Measurements from ENCODE around the gene LTA.

Gene LTA

GRCh38 chr6:31572041-31572911 lies at the start of gene LTA:
LTA (plus strand) TSS chr6:31572289; CDS start chr6:31572743, 454 bp downstream.
- DNase-seq (ENCODE audit: low read depth in 3 of 3), result peak in 2 of 3 experiments; percentile 62 to 86

- no peak for DNase-seq (ENCODE audit: low read depth in 3 of 3)
Observed at GRCh38 chr6:31525553-31525931, 46.5 kb upstream of the LTA start.

GRCh38 chr6:31525932-31526591 lies 46.0 kb upstream of the LTA start:
- no peak for DNase-seq (ENCODE audit: low read depth in 3 of 3)

GRCh38 chr6:31528307-31528777 lies 43.7 kb upstream of the LTA start:
- no peak for DNase-seq (ENCODE audit: low read depth in 3 of 3)

- no peak for DNase-seq (ENCODE audit: low read depth in 3 of 3)
Observed at GRCh38 chr6:31528821-31529328, 43.2 kb upstream of the LTA start, which contains the start of gene MCCD1. MCCD1 (plus strand) TSS chr6:31528962; CDS start chr6:31529015, 53 bp downstream.

GRCh38 chr6:31529329-31530150 lies 42.5 kb upstream of the LTA start:
- DNase-seq (ENCODE audit: low read depth in 3 of 3), result no peak

GRCh38 chr6:31530659-31531058 lies 41.4 kb upstream of the LTA start:
- no peak for DNase-seq (ENCODE audit: low read depth in 3 of 3)

GRCh38 chr6:31531162-31531561 lies 40.9 kb upstream of the LTA start:
- DNase-seq (ENCODE audit: low read depth in 3 of 3), result no peak

GRCh38 chr6:31531771-31532643 lies 40.1 kb upstream of the LTA start:
- no peak for DNase-seq (ENCODE audit: low read depth in 3 of 3)

- no peak for DNase-seq (ENCODE audit: low read depth in 3 of 3)
Observed at GRCh38 chr6:31532644-31533454, 39.2 kb upstream of the LTA start.

- no peak for DNase-seq (ENCODE audit: low read depth in 3 of 3)
Observed at GRCh38 chr6:31533455-31533841, 38.6 kb upstream of the LTA start.

GRCh38 chr6:31534011-31534410 lies 38.1 kb upstream of the LTA start:
- no peak for DNase-seq (ENCODE audit: low read depth in 3 of 3)

GRCh38 chr6:31534521-31535040 lies 37.5 kb upstream of the LTA start:
- no peak for DNase-seq (ENCODE audit: low read depth in 3 of 3)

GRCh38 chr6:31535538-31536324 lies 36.4 kb upstream of the LTA start:
- no peak for DNase-seq (ENCODE audit: low read depth in 3 of 3)

- DNase-seq (ENCODE audit: low read depth in 3 of 3), result no peak
Observed at GRCh38 chr6:31538805-31539400, 33.2 kb upstream of the LTA start.

GRCh38 chr6:31540640-31541039 lies 31.4 kb upstream of the LTA start:
- DNase-seq (ENCODE audit: low read depth in 3 of 3), result no peak

- peak in 2 of 3 experiments; percentile 46 to 58 for DNase-seq (ENCODE audit: low read depth in 3 of 3)
Observed at GRCh38 chr6:31541059-31541657, 30.9 kb upstream of the LTA start.

Measured in stimulated activated CD4-positive, alpha-beta T cell treated with anti-CD3 and anti-CD28 coated beads, TNF-alpha, amount 100 ng/mL, for 24 hours (primary cell).